GM12872 (cell line): ENCODE data around the gene RUBCN.

ENCODE experiments used
- TF ChIP-seq, protein P1 (sequence below): IDR thresholded peaks from 3 replicates; pipeline ENCODE4 v1.5.1; 2011; ENCODE audit warnings: low read depth, mild to moderate bottlenecking, low read length, moderate library complexity; ENCODE audit not compliant: insufficient read depth

RUBCN gene

DNA sequence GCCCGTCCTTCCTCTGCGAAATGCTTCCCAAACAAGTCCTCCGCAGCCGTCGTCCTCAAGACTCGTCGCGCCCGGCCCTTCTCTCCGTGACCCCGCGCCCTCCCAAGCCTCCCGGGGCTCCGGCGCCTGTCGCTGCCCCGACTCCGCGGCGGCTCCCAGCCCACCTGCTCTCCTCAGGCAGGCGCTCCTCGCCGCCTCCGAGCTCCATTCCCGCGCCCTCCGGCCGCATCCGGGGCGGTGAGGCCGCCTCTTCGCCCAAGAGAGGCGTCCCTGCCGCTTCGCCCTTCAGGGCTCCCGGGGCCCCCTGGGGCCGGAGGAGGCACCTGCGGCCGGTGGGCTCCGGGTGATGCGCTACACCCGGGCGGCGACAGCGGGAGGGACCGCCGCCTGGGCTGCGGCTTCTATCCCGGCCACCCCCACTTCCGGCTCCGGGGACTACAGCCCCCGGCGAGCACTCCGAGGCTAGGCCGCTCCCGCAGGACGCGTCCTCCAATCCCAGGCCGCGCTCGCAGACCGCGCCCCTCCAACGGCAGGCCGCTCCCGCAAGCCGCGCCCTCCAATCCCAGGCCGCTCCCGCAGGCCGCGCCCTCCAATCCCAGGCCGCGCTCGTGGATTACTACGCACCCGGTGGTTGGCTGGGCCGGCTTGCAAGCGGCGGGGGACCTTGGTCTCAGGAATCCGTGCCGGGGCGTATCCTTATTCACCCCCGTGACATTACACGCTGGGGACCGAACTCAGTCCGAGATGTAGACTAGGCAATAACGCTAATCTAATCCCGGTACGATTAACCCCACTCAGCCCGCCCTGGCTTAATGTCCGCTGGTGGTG is at the start of gene RUBCN:
Gene RUBCN (minus strand): TSS at position 414 of the 828 bp plus-strand sequence. CDS start 185 bp downstream, at position 229.
- TF ChIP-seq, protein P1, sequence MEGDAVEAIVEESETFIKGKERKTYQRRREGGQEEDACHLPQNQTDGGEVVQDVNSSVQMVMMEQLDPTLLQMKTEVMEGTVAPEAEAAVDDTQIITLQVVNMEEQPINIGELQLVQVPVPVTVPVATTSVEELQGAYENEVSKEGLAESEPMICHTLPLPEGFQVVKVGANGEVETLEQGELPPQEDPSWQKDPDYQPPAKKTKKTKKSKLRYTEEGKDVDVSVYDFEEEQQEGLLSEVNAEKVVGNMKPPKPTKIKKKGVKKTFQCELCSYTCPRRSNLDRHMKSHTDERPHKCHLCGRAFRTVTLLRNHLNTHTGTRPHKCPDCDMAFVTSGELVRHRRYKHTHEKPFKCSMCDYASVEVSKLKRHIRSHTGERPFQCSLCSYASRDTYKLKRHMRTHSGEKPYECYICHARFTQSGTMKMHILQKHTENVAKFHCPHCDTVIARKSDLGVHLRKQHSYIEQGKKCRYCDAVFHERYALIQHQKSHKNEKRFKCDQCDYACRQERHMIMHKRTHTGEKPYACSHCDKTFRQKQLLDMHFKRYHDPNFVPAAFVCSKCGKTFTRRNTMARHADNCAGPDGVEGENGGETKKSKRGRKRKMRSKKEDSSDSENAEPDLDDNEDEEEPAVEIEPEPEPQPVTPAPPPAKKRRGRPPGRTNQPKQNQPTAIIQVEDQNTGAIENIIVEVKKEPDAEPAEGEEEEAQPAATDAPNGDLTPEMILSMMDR, result no peak

DNA sequence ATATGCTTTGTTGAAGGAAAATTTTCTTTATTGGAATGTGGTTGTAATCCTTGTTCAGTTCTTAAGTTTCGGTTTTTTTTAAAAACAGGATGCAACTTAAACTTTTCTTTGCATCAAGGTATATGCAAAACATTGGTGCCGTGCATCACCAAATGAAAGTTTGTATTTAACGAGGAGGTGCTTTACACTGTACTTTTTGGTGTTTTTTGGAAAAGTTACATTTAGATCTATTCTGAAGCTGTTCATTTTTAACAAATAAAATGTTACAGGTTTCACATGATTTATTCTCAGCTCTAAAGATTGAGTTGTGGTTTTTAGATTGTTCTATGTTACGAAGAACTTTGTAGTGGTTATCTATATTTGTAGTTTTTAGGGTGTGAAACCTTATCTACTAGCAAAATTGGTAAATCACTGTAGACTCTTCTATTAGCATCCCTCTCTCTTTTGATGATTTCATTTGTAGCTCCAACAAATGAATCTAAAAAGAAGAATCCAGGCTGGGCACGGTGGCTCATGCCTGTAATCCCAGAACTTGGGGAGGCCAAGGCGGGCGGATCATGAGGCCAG is 47.4 kb upstream of the RUBCN start:
- TF ChIP-seq, protein P1, result no peak

DNA sequence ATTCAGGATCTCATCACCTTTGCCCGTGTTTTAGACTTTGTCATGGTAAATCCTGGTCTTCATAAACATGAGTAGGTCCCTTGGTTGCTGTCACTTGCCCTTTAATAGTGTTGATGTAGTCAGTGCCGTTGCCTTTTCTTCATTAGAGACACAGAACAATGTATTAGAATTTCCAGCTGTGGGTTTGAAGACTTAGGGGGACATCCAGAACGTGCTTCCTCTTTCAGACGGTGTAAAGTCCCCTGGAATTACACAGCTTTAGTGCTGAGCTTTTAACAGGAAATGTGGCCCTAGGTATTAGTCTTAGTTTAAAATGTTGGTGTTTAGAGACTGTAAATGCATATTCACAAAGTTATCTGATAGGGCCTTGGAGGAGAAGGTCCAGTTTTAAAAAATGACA is 45.5 kb upstream of the RUBCN start:
- TF ChIP-seq, protein P1, result no peak

DNA sequence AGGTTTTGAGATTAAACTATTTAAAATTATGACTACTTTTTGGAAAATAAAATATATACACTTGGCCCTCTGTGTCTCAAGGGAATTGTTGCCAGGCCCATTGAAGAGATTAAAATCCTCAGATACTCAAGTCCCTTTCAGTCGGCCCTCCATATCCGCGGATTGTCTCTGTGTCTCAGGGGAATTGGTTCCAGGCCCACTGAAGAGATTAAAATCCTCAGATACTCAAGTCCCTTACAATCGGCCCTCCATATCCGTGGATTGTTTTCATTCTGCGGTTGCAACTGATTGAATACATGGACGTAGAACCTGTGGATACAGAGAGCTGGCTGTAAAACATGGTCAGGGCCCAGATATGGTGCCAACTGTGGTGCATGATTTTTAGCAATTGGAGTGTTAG is 38.6 kb upstream of the RUBCN start:
- TF ChIP-seq, protein P1, result no peak

DNA sequence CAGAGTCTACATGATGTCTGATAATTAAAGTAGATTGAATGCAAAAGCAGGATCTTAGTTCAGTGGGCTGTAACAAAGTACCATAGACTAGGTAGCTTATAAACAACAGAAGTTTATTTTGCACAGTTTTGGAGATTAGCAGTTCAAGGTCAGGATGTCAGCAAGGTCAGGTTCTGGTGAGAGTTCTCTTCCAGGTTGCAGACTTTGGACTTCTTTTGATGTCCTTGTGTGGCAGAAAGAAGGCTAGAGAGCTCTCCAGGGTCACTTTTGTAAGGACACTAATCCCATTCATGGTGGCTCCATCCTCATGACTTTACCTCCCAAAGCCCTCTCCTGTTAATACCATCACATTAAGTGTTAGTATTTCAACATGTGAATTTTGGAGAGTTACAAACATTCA is 25.1 kb upstream of the RUBCN start:
- TF ChIP-seq, protein P1, result no peak

DNA sequence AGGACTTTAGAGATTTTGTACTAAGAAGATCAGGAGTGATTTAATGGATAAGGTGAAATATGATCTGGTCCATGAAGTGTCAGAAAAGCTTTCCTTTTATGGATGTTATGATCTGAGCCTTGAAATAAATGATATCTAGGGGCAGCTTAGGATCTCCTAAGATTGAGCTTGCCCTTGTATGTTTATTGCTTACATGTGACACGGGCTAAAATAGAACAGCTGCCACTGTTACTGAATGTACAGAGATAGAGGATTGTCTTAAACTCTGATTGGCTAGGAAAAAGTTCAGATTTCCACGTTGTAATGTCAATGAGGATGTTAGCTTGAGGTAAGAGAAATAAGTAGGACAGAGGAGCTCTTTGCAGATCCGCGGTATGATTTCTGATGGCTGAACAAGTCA is 21.8 kb upstream of the RUBCN start:
- TF ChIP-seq, protein P1, result no peak

DNA sequence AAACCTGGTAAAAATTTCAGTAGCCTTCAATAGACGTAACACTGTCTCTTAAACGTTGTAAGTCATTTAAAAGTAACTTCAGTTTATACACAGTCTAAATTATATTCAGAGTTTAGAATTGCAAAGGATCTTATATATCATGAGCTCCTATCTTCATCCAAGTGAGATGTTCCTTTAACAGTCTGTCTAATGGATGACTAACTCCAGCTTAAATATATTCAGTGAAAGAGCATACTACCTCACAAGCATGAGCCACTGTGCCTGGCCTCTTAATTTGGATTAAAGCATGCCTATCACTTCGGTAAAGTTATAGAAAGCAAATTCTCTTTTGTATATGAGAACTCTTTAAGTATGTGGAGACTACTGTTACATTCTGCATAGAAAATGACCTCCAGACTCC is 20.0 kb upstream of the RUBCN start:
- TF ChIP-seq, protein P1, result no peak
